GM18520 (cell line): ENCODE data around the gene ZBTB20.
"Not testable (repeated sequence)": the region's sequence is repeated elsewhere in the genome, so short reads cannot be mapped to it uniquely, and the experiment has no call there.

ENCODE experiments used
- ATAC-seq: cut with Tn5 transposase; IDR thresholded peaks from one replicate; pipeline ENCODE4 v1.9.1; 2021; ENCODE audit not compliant: unreplicated experiment

The ZBTB20 gene

DNA sequence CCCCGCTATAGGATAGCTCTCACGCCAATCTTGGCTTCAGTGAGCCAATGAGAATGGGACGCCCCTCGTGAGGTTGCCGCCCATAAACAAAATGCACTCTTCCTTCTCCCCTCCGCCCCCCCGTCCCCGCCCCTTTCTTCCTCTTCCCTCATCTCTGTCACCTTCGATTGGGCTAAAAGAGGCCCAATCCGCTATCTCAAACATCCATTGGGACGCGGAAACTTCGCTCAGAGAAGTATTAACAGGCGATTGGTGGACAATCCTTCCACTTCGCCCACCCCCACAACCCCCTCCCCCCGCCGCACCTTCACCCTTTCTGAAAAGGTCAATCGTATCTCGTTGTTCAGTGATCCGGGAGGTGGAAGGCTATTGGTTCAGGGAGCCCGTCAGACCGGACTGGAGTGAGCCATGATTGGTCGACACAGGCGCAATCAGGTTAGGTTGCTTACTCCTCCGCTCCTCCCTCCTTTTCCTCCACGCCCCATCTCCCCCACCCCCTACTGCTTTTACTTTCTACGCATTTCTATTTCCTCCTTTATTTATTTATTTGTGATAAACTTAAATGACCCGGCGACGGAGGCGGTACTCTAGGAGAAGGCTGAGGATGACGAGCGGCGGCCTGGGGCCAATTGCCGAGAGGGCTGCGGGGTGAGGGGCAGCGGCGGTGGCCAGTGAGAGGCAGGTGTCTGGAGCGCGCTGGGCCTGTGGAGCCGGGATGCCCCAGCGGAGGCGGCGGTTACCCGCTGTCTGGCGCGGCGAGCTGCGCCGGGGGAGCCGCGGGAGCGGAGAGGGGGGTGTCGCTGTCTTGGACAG lies 447 bp upstream of the ZBTB20 start:
- peak; percentile 71 for ATAC-seq

DNA sequence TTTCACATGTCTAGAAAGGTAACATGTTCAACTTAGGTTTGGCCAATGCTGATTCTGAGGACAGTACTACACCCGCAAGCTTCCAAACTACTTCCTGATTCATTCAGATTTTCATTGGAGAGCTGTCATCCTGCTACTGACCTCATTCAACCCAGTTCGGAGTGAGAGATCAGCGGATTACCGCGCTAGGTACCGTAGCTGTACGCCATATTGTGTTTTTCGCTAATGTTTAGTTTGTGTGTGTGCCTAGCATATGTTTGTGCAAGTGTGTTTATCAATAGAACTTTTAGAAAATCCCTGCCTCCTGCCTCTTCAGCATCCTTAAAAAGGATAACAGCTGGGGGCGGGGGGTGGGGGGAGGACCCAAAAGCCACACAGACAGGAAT lies 1.1 kb downstream of the ZBTB20 start:
- ATAC-seq, result no peak

- no peak for ATAC-seq
Measured at GRCh38 chr3:115141033-115141757, 5.9 kb downstream of the ZBTB20 start.

DNA sequence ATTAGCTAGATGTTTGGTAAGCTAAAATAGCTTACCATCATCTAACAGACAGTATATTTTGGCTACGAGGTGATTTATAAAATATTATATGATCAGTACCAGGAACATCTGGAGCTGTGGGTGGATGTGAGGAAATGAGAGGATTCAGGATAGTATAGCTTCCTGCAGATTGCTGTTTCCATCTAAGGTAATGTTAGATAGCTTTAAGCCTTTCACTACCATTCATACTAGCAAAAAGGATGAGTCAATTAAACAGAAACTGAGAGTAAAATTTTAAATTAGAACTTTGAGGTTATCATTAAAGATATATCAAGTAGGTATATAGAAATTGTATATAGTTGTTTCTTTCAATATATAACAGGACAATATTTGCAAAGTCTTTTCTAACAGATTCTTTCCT lies 8.0 kb downstream of the ZBTB20 start:
- ATAC-seq, result no peak

DNA sequence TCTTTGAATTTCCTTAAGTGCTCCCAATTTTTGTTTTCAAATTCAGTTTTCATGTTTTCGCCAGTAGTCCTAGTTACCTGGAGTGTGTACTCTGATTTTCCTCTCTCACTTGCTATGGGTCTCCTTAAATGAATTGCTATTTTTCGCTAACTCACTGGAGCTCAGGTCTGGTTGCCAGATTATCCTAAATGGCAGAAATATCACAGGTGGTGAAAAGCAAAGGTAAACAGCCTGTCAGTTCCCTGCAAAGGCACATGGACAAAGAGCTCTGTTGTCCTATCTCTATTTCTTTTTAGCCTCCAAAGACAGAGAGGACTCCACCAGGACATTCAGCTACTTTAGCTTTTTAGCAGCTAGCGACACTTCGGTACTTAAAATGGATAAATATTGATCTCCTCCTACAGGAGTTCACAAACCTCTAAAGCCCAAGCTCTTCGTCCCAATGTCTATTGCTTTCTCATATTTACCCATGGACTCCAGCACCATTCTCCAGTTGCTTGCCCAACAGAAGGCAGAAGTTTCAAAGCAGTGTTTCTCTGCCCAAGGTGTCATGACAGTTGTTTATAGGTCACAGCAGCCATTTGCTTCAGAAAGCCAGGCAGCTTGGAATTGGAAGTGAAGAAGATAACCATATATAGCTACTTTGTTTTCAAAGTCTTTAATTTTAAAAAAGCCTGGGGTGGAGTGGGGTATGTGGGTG lies 12.3 kb downstream of the ZBTB20 start:
- ATAC-seq, result no peak

- ATAC-seq, result no peak
Measured at GRCh38 chr3:115127208-115127607, 19.9 kb downstream of the ZBTB20 start.

DNA sequence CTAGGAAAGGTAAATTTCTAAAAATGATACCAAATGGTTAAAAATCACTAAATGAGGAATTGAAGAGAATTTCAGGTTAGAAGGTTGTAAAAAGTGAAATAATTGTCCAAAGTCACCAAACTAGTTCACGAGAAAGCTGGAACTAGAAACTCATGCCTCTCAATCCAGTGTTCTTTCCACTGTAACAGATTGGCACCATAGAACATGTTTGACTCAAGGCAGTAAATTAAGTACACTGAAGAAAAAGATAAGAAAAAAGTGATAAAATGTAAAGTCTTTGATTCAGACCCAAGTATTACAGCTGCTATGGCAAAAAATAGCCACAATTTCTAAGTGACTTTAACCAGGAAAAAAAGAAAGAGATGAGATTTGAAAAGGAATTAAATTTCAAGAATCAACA lies 26.5 kb downstream of the ZBTB20 start:
- no peak for ATAC-seq

DNA sequence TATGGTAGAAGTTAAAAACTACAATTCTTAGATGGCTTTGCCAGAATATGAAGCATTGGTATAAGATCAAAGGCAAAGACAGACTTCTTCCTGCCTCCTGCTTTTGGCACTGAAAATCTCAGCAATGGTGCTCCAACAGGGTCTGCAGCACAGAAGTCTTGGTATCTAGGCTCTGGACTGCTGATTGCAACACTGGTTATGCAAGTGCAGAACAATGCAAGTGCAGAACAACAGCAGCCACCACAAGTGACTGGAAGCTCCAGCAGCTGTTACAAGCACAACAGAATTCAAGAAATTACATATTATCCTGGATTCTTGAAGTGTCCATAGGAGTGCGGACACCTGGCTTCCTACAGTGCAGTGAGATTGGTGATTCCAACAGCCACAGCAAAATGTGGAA lies 33.7 kb downstream of the ZBTB20 start:
- no peak for ATAC-seq

DNA sequence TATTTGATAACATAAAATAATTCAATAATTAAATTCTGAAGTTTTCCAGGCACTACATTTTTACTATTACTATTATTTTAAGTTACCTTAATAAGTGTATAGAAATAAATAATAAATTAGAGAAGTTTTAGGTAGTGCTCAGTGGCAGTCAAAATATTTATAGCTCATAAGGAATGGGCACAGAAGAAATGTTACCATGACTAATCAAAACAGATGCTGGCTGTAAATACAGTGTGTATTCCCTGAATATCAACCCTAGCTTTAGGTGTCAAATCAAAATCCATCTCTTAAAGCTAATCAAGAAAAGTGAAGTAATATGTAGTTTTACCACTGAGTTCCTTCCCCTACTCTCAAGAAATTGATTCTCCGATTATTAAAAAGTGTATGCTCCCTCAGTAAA lies 35.5 kb downstream of the ZBTB20 start:
- ATAC-seq, result no peak

DNA sequence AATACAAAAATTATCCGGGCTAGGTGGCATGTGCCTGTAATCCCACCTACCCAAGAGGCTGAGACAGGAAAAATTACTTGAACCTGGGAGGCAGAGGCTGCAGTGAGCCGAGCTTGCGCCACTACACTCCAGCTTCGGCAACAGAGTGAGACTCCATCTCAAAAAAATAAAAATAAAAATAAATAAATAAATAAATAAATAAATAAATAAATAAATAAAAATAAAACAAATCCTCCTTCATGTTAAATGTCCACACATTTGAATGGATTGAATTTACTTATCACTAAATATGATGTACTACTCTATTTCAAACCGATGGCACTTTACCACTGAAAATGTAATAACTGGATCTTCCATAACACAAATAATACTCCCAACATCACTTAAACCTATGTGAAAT lies 36.3 kb downstream of the ZBTB20 start:
- ATAC-seq, result no peak

- ATAC-seq, result not testable (repeated sequence)
Measured at GRCh38 chr3:115110066-115110465, 37.0 kb downstream of the ZBTB20 start.

DNA sequence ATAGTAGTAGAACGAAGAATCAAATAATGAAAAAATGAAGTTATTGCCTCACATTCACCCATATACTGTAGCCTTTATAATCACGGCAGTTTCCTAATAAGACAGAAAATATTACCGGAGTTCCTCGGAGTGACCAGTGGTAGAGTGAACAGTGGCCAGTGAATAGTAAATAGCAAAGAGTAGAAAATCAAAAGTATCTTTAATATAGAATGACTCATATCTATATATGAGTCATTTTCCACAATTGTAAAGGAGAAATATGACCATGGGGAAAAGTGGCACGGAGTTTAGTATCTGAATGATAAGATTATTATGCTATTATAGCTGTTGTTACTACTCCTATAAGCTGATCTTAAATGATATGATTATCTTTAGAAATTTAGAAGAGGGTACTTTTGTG lies 38.5 kb downstream of the ZBTB20 start:
- no peak for ATAC-seq

DNA sequence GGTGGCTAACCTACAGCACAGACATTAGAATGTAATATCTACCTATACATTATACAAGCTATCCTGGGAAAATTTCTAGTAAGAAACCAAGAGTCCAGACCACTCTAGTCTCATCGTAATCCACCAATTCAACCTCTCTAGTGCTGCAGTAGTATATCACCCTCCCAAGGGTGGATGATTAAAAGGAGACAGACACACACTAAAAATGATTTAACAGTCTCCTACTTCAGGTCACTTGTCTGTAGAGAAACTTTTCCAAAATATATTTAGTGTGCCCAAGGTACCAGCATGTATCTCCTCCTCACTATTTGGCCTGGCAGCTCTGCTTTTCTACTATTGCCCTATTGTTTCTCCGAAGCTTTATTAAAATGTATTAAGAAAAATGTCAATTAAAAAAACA lies 45.0 kb downstream of the ZBTB20 start:
- no peak for ATAC-seq

GRCh38 chr3:115100806-115101205 lies 46.3 kb downstream of the ZBTB20 start:
- no peak for ATAC-seq

GRCh38 chr3:115099986-115100571 lies 47.0 kb downstream of the ZBTB20 start:
- no peak for ATAC-seq

- no peak for ATAC-seq
Measured at GRCh38 chr3:115099134-115099985, 47.7 kb downstream of the ZBTB20 start.

- no peak for ATAC-seq
Measured at GRCh38 chr3:115098354-115099073, 48.6 kb downstream of the ZBTB20 start.

DNA sequence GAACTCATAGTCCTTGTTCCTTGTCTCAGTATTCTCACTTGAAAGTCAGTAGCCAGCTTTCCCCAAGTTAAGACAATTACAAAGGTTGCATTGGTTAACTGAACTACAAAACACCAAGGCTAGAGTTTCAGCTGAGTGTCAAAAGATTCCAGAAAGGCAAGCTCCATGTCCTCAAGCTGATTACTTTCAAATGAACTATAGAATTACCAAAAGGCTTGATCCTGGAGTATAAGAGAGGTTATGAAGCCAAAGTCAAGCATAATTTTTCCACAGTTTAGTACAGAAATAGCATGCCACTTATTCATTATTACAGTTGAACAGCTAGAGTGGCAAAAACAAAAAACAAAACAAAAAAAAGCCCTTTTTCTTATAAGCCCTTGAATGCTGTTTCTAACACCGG lies 51.9 kb downstream of the ZBTB20 start:
- no peak for ATAC-seq

GRCh38 chr3:115092220-115092791 lies 54.8 kb downstream of the ZBTB20 start:
- no peak for ATAC-seq

DNA sequence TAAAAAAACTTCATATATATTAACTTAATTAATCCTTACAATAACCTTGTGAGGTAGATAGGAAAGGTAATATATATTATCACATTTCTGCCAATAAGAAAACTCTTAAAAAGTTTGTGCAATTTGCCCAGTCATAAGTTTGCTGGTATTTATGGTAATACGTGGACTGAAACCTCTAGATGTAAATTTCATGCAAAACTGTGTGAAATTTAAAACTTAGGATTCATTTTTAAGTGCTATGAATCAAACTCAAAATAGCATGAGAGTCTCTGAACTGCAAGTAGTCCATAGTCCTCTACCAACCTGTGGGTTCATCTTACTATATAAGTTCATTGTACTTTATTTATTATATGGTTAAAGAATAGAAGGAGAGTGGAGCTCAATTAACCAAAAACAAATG lies 56.4 kb downstream of the ZBTB20 start:
- no peak for ATAC-seq
